HCT116 (cell line): ENCODE measurements around the gene RXRA. TPM values are rescaled to one million over a fixed set of nuclear protein-coding genes. Genes with fewer than 3 reads are reported as not detected.

Experiments used
- ATAC-seq: fragments of 200-7000 bp; cut with Tn5 transposase; 2 replicates; pipeline ENCODE4 v1.9.1; 2020; ENCODE audit warnings: mild to moderate bottlenecking, moderate library complexity
- BruUV-seq: library from RNA; stranded (reverse); fragments of 400-500 nt; replicated peaks from 2 replicates; lab custom pipeline; 2021; lab: Mats Ljungman, UMichigan
- CTCF ChIA-PET: fragments of 300-600 bp; sonication (Branson Sonifier 250); formaldehyde crosslinking; loops from one replicate; lab custom pipeline; 2021; ENCODE audit warnings: antibody characterized with exemption; lab: Charles Lee
- POLR2A ChIA-PET: fragments of 300-600, 350-600 bp; sonication (Branson Sonifier 250); formaldehyde crosslinking; loops from one replicate; lab custom pipeline; 2021; ENCODE audit warnings: antibody characterized with exemption; lab: Charles Lee
- RAD21 ChIA-PET, 2 experiments: fragments of 300-600 bp; sonication (Branson Sonifier 250); formaldehyde crosslinking; loops; one replicate each; lab custom pipeline; 2023; ENCODE audit warnings: low total read pairs in 2 of 2; ENCODE audit not compliant: uncharacterized antibody in 2 of 2, unreplicated experiment in 2 of 2, low non-redundant PET in 1 of 2; lab: Charles Lee
- DNase-seq: peaks from one replicate; pipeline ENCODE4 v3.0.0-alpha.2; 2010; ENCODE audit warnings: low read depth, low spot score
- H2AFZ ChIP-seq: fragments of 200-600 bp; shearing (Covaris generic), sonication (generic); 2 replicates; pipeline ENCODE4 v1.6.1; 2017; ENCODE audit warnings: low read depth, mixed run types, mixed read lengths, antibody characterized with exemption, low read length; ENCODE audit not compliant: poor library complexity, severe bottlenecking
- H3K27ac ChIP-seq: 2 replicates; pipeline ENCODE4 v1.5.1; 2012; ENCODE audit warnings: low read depth, low read length
- H3K27me3 ChIP-seq: fragments of 200-600 bp; sonication (generic); 2 replicates; pipeline ENCODE4 v1.6.1; 2016; ENCODE audit warnings: mixed run types, low read length, mixed read lengths; ENCODE audit not compliant: insufficient read depth
- H3K36me3 ChIP-seq, 2 experiments: fragments of 200-500 bp in 1 of 2; fragments of 200-600 bp in 1 of 2; sonication (Bioruptor generic) in 1 of 2; sonication (generic) in 1 of 2; 2 replicates each; pipeline versions ENCODE4 v1.5.1 to v1.6.1; 2014 to 2016; ENCODE audit warnings: low read length in 2 of 2, inconsistent platforms in 1 of 2, mixed read lengths in 1 of 2, mixed run types in 1 of 2; ENCODE audit not compliant: insufficient read depth in 2 of 2, control insufficient read depth in 1 of 2
- H3K4me1 ChIP-seq, 2 experiments: fragments of 200-600 bp in 1 of 2; sonication (generic) in 1 of 2; 2 replicates each; pipeline versions ENCODE4 v1.5.1 to v1.6.1; 2012 to 2017; ENCODE audit warnings: low read length in 2 of 2, inconsistent platforms in 1 of 2, mild to moderate bottlenecking in 1 of 2, mixed read lengths in 1 of 2, mixed run types in 1 of 2, moderate library complexity in 1 of 2; ENCODE audit not compliant: insufficient read depth in 2 of 2, control insufficient read depth in 1 of 2
- H3K4me2 ChIP-seq: fragments of 200-600 bp; sonication (generic); 2 replicates; pipeline ENCODE4 v1.6.1; 2017; ENCODE audit warnings: mixed run types, low read length, mixed read lengths
- H3K4me3 ChIP-seq, 2 experiments: fragments of 200-600 bp in 1 of 2; sonication (generic) in 1 of 2; replicated peaks in 1 of 2; 2 replicates each; pipeline ENCODE4 v1.5.1; 2011 to 2016; ENCODE audit warnings: low read length in 2 of 2, control low read depth in 1 of 2, low read depth in 1 of 2, mild to moderate bottlenecking in 1 of 2, mixed read lengths in 1 of 2, mixed run types in 1 of 2
- H3K79me2 ChIP-seq: fragments of 200-600 bp; sonication (generic); 2 replicates; pipeline ENCODE4 v1.6.1; 2017; ENCODE audit warnings: mild to moderate bottlenecking, mixed run types, low read length, moderate library complexity, mixed read lengths; ENCODE audit not compliant: insufficient read depth
- H3K9ac ChIP-seq: fragments of 200-600 bp; sonication (generic); 2 replicates; pipeline ENCODE4 v1.6.1; 2016; ENCODE audit warnings: low read length, mixed read lengths
- H3K9me2 ChIP-seq: fragments of 200-600 bp; sonication (generic), shearing (Covaris generic); 2 replicates; pipeline ENCODE4 v1.6.1; 2017; ENCODE audit warnings: mixed run types, mild to moderate bottlenecking, moderate library complexity; ENCODE audit not compliant: insufficient read depth
- H3K9me3 ChIP-seq, 2 experiments: fragments of 200-500 bp in 1 of 2; fragments of 200-600 bp in 1 of 2; sonication (Bioruptor generic) in 1 of 2; sonication (generic) in 1 of 2; 2 replicates each; pipeline ENCODE4 v1.6.1; 2014 to 2017; ENCODE audit warnings: low read length in 2 of 2, mixed read lengths in 2 of 2, inconsistent platforms in 1 of 2, low read depth in 1 of 2, mild to moderate bottlenecking in 1 of 2, mixed run types in 1 of 2, moderate library complexity in 1 of 2; ENCODE audit not compliant: control insufficient read depth in 1 of 2, insufficient read depth in 1 of 2
- H4K20me1 ChIP-seq: fragments of 200-600 bp; sonication (generic), shearing (Covaris generic); 2 replicates; pipeline ENCODE4 v1.6.1; 2017; ENCODE audit warnings: mixed run types, mild to moderate bottlenecking, moderate library complexity; ENCODE audit not compliant: insufficient read depth
- ATF3 ChIP-seq: IDR thresholded peaks from 2 replicates; pipeline ENCODE4 v1.6.1; 2012
- CEBPB ChIP-seq: IDR thresholded peaks from 2 replicates; pipeline ENCODE4 v1.6.1; 2012; ENCODE audit warnings: low read depth
- EZH2 ChIP-seq: fragments of 200-600 bp; sonication (generic); IDR thresholded peaks from 2 replicates; pipeline ENCODE4 v1.6.1; 2017; ENCODE audit warnings: antibody characterized with exemption, mixed run types
- FOSL1 ChIP-seq: IDR thresholded peaks from 2 replicates; pipeline ENCODE4 v1.6.1; 2012; ENCODE audit warnings: low read depth
- SP1 ChIP-seq: IDR thresholded peaks from 2 replicates; pipeline ENCODE4 v1.6.1; 2012; ENCODE audit warnings: low read depth
- YY1 ChIP-seq: IDR thresholded peaks from 2 replicates; pipeline ENCODE4 v1.6.1; 2011; ENCODE audit warnings: low read length, low read depth, moderate library complexity, mild to moderate bottlenecking; ENCODE audit not compliant: insufficient replicate concordance; ENCODE audit errors: extremely low read depth
- ZFX ChIP-seq: fragments of 450-650 bp; IDR thresholded peaks from 2 replicates; pipeline ENCODE4 v1.6.1; 2017
- intact Hi-C: fragments of 100-400 bp; cut with micrococcal nuclease; formaldehyde crosslinking; loops from 2 replicates; pipeline ENCODE4 v1.10.0; 2022
- total RNA-seq: library from RNA; stranded (reverse); gene quantifications from one replicate; pipeline ENCODE4 v1.2.1, GENCODE V29; 2021; ENCODE audit not compliant: unreplicated experiment
- TF ChIP-seq, protein P1 (sequence below): IDR thresholded peaks from 2 replicates; pipeline ENCODE4 v1.6.1; 2012; ENCODE audit warnings: low read depth

Gene RXRA
- total RNA-seq, 1 experiment from 2014 or later: 43.9 TPM

DNA sequence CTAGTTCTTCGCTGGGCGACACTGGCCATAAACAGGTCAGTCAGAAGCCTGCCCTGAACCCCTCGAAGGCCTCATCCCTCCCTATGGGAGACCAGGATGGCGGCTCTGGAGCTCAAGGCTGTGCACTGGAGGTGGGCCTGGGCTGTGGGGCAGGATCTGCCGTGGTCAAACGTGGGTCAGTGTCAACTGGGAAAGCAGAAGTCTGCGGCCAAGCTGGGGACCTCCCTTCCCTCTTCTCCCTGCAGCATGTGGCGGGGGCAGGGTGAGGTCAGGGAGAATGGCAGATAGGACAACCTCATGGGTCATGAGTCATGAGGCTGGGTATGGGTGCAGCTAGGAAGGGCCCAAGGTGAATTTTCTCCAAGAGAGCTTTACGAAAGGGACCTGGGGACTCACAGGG, 132.9 kb downstream of the RXRA start (continued):
- TF ChIP-seq CEBPB: no peak
- no peak for TF ChIP-seq ATF3

GRCh38 chr9:134459573-134459972, 133.3 kb downstream of the RXRA start:
- ChIA-PET RAD21 (no interaction called here), CTCF (no interaction called here), POLR2A (no interaction called here)
- H2AFZ ChIP-seq: no peak overlapping the region
- no peak overlapping the region for H3K4me3 ChIP-seq
- intact Hi-C loops: no loop called here
- TF ChIP-seq EZH2: no peak
- no peak for TF ChIP-seq ZFX
- no peak for TF ChIP-seq SP1
- TF ChIP-seq, protein P1, sequence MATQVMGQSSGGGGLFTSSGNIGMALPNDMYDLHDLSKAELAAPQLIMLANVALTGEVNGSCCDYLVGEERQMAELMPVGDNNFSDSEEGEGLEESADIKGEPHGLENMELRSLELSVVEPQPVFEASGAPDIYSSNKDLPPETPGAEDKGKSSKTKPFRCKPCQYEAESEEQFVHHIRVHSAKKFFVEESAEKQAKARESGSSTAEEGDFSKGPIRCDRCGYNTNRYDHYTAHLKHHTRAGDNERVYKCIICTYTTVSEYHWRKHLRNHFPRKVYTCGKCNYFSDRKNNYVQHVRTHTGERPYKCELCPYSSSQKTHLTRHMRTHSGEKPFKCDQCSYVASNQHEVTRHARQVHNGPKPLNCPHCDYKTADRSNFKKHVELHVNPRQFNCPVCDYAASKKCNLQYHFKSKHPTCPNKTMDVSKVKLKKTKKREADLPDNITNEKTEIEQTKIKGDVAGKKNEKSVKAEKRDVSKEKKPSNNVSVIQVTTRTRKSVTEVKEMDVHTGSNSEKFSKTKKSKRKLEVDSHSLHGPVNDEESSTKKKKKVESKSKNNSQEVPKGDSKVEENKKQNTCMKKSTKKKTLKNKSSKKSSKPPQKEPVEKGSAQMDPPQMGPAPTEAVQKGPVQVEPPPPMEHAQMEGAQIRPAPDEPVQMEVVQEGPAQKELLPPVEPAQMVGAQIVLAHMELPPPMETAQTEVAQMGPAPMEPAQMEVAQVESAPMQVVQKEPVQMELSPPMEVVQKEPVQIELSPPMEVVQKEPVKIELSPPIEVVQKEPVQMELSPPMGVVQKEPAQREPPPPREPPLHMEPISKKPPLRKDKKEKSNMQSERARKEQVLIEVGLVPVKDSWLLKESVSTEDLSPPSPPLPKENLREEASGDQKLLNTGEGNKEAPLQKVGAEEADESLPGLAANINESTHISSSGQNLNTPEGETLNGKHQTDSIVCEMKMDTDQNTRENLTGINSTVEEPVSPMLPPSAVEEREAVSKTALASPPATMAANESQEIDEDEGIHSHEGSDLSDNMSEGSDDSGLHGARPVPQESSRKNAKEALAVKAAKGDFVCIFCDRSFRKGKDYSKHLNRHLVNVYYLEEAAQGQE: no peak
- TF ChIP-seq YY1: no peak
- no peak for TF ChIP-seq FOSL1
- no peak for ATAC-seq
- no peaks in the 10 kb centered on the region for H3K27me3 ChIP-seq
- no peak overlapping the region for H3K9ac ChIP-seq
- H3K9me3 ChIP-seq: peaks cover 0 to 11% of the 10 kb centered on the region in 2 experiments; a peak in 1 of 4 replicates
- H3K27ac ChIP-seq: no peak overlapping the region
- H3K9me2 ChIP-seq: no peaks in the 10 kb centered on the region
- peaks cover 6 to 15% of the 10 kb centered on the region in 2 experiments; a peak in 3 of 4 replicates for H3K4me1 ChIP-seq
- DNase-seq: no peak
- no TSS peak for BruUV-seq
- no peaks in the 10 kb centered on the region for H3K36me3 ChIP-seq
- no peaks in the 10 kb centered on the region for H4K20me1 ChIP-seq
- no peak overlapping the region for H3K4me2 ChIP-seq
- H3K79me2 ChIP-seq: no peaks in the 10 kb centered on the region
